ENCODE measurements around the gene CELA3A.

GRCh38 chr1:22044690-22045420 lies 43.4 kb downstream of the CELA3A start:
- TF ChIP-seq CTCF (IDR thresholded peaks at IDR 0.05; ENCODE audit: low read depth, low read length, poor library complexity, severe bottlenecking) (no peak), EZH2phosphoT487 (IDR thresholded peaks at IDR 0.05; ENCODE audit: borderline replicate concordance, low read length) (no peak)
